ENCODE results near the gene LCE3B. TPM values are rescaled to one million over a fixed set of nuclear protein-coding genes. Genes with fewer than 3 reads are reported as not detected.

Gene LCE3B
- total RNA-seq: not detected
- total RNA-seq (2013): not detected

GRCh38 chr1:152613511-152613910 is at the start of gene LCE3B:
TSS of gene LCE3B (plus strand) at chr1:152613811. CDS start at chr1:152613811, 0 bp downstream.
- intact Hi-C loops (cut with micrococcal nuclease): no loop called here
- Mint-ChIP-seq H3K4me3 (no peak within 1 kb of the TSS), H3K9me3 (peaks cover 2% of the 10 kb centered on the region in 2 donors), H3K4me1 (no peaks in the 10 kb centered on the region), H3K27ac (no peak within 1 kb of the TSS), H3K36me3 (no peaks in the 10 kb centered on the region), H3K27me3 (ENCODE audit: low read depth in 2 of 2) (peaks cover 0 to 7% of the 10 kb centered on the region in 2 donors)
- Histone ChIP-seq H3K27me3 (ENCODE audit: control insufficient read depth, insufficient read depth, low read length) (peaks cover 3% of the 10 kb centered on the region), H3K9me3 (ENCODE audit: control insufficient read depth, insufficient read depth, low read length) (peaks cover under 1% of the 10 kb centered on the region), H3K36me3 (ENCODE audit: control insufficient read depth, insufficient read depth, low read length) (no peaks in the 10 kb centered on the region), H3K27ac (ENCODE audit: low read length) (no peak within 1 kb of the TSS), H3K4me1 (ENCODE audit: control insufficient read depth, insufficient read depth, low read length) (no peaks in the 10 kb centered on the region), H3K4me3 (ENCODE audit: low read length) (no peak within 1 kb of the TSS)
- ATAC-seq (no peak), DNase-seq (no peak)
- TF ChIP-seq CTCF (IDR thresholded peaks at IDR 0.05): no peak
- WGBS (ENCODE audit: insufficient coverage): 100% methylated on average over 1 of the region's 1 CpG

- no peaks in the 10 kb centered on the region for H3K36me3 ChIP-seq (ENCODE audit: control insufficient read depth, insufficient read depth, low read length)
- no peak for DNase-seq
- H3K27ac ChIP-seq (ENCODE audit: low read length): no peak overlapping the region
- H3K27me3 Mint-ChIP-seq (ENCODE audit: low read depth in 2 of 2): peaks cover 8 to 24% of the 10 kb centered on the region in 2 donors
- no peak overlapping the region for H3K4me3 ChIP-seq (ENCODE audit: low read length)
- H3K27me3 ChIP-seq (ENCODE audit: control insufficient read depth, insufficient read depth, low read length): no peaks in the 10 kb centered on the region
- peaks cover 2% of the 10 kb centered on the region in 2 donors for H3K9me3 Mint-ChIP-seq
- no peaks in the 10 kb centered on the region for H3K4me1 Mint-ChIP-seq
- no peak overlapping the region for H3K4me3 Mint-ChIP-seq
- ATAC-seq: no peak
- H3K4me1 ChIP-seq (ENCODE audit: control insufficient read depth, insufficient read depth, low read length): no peaks in the 10 kb centered on the region
- intact Hi-C loops (cut with micrococcal nuclease): no loop called here
- no peaks in the 10 kb centered on the region for H3K9me3 ChIP-seq (ENCODE audit: control insufficient read depth, insufficient read depth, low read length)
- WGBS (ENCODE audit: insufficient coverage): 84% methylated on average over 2 of the region's 2 CpGs
- no peak for TF ChIP-seq CTCF (IDR thresholded peaks at IDR 0.05)
- H3K27ac Mint-ChIP-seq: no peak overlapping the region
- no peaks in the 10 kb centered on the region for H3K36me3 Mint-ChIP-seq
These were observed 48.5 kb upstream of the LCE3B start for GRCh38 chr1:152565115-152565514.

- Mint-ChIP-seq H3K27me3 (ENCODE audit: low read depth in 2 of 2) (peaks cover 8 to 25% of the 10 kb centered on the region in 2 donors), H3K4me3 (no peak overlapping the region), H3K9me3 (peaks cover 2% of the 10 kb centered on the region in 2 donors), H3K36me3 (no peaks in the 10 kb centered on the region), H3K4me1 (no peaks in the 10 kb centered on the region), H3K27ac (no peak overlapping the region)
- Histone ChIP-seq H3K36me3 (ENCODE audit: control insufficient read depth, insufficient read depth, low read length) (no peaks in the 10 kb centered on the region), H3K4me1 (ENCODE audit: control insufficient read depth, insufficient read depth, low read length) (no peaks in the 10 kb centered on the region), H3K4me3 (ENCODE audit: low read length) (no peak overlapping the region), H3K27ac (ENCODE audit: low read length) (no peak overlapping the region), H3K9me3 (ENCODE audit: control insufficient read depth, insufficient read depth, low read length) (no peaks in the 10 kb centered on the region), H3K27me3 (ENCODE audit: control insufficient read depth, insufficient read depth, low read length) (peaks cover 4% of the 10 kb centered on the region)
- TF ChIP-seq CTCF (IDR thresholded peaks at IDR 0.05): no peak
- 78% methylated on average over 12 of the region's 14 CpGs for WGBS (ENCODE audit: insufficient coverage)
- no peak for ATAC-seq
- intact Hi-C loops (cut with micrococcal nuclease): no loop called here
- no peak for DNase-seq
These were observed 47.9 kb upstream of the LCE3B start for GRCh38 chr1:152565535-152566215.

- Histone ChIP-seq H3K27ac (ENCODE audit: low read length) (no peak within 1 kb of the TSS), H3K36me3 (ENCODE audit: control insufficient read depth, insufficient read depth, low read length) (no peaks in the 10 kb centered on the region), H3K9me3 (ENCODE audit: control insufficient read depth, insufficient read depth, low read length) (no peaks in the 10 kb centered on the region), H3K27me3 (ENCODE audit: control insufficient read depth, insufficient read depth, low read length) (peaks cover 4% of the 10 kb centered on the region), H3K4me1 (ENCODE audit: control insufficient read depth, insufficient read depth, low read length) (no peaks in the 10 kb centered on the region), H3K4me3 (ENCODE audit: low read length) (no peak within 1 kb of the TSS)
- no peak for TF ChIP-seq CTCF (IDR thresholded peaks at IDR 0.05)
- no peak within 1 kb of the TSS for H3K4me3 Mint-ChIP-seq
- no peak within 1 kb of the TSS for H3K27ac Mint-ChIP-seq
- H3K4me1 Mint-ChIP-seq: no peaks in the 10 kb centered on the region
- DNase-seq (no peak), ATAC-seq (no peak)
- H3K27me3 Mint-ChIP-seq (ENCODE audit: low read depth in 2 of 2): peaks cover 11 to 25% of the 10 kb centered on the region in 2 donors
- peaks cover 2% of the 10 kb centered on the region in 2 donors for H3K9me3 Mint-ChIP-seq
- H3K36me3 Mint-ChIP-seq: no peaks in the 10 kb centered on the region
- WGBS (ENCODE audit: insufficient coverage): 81% methylated on average over 1 of the region's 1 CpG
- intact Hi-C loops (cut with micrococcal nuclease): no loop called here
These were observed 46.9 kb upstream of the LCE3B start, which contains the start of gene LCE3E for GRCh38 chr1:152566681-152567080. TSS of gene LCE3E (minus strand) at chr1:152566780. CDS start at chr1:152566208, 572 bp downstream.
